ENCODE measurements around the gene NEDD4L. TPM values are rescaled to one million over a fixed set of nuclear protein-coding genes. Genes with fewer than 3 reads are reported as not detected.
"Not testable (repeated sequence)": the region's sequence is repeated elsewhere in the genome, so short reads cannot be mapped to it uniquely, and the experiment has no call there.

The NEDD4L gene
- total RNA-seq, 1 donor, result 31.5 TPM

DNA sequence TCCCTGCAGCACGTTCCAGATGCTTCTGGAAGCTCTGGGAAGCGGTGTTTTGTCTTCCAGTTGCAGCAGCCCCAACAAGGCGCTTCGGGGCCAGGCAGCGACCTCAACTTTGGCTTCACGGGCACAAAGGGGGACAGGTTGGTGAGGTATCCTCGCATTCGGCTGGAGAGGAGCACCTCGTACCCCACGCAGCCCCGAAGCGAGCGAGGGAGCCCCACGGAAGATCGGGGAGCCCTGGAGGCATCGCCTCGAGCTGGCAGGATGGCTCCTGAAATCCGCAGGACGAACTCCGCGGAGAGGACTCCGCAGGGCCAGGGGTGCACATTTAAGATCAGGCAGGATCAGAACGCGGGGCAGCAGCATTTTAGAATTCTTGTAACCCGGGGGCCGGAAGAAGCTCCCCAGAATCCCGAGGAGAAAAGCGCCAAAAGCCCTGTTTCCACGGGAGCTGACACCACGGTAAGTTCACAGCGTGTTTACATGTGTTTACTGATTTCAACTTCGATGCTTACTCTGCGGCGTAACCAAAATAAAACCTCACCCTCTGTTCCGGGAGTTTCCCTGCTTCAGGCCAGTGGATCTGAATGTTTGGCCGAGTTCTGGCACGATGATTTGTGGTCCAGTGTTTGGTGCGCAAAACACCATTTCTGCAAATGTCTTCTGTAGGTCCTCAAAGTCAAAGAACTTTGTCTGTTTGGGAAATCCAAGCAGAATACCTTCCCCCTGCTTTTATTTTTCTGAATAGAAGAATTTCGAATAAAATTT lies 212.5 kb downstream of the NEDD4L start:
- DNase-seq (ENCODE audit: low read depth), result no peak
- TF ChIP-seq, protein P1, sequence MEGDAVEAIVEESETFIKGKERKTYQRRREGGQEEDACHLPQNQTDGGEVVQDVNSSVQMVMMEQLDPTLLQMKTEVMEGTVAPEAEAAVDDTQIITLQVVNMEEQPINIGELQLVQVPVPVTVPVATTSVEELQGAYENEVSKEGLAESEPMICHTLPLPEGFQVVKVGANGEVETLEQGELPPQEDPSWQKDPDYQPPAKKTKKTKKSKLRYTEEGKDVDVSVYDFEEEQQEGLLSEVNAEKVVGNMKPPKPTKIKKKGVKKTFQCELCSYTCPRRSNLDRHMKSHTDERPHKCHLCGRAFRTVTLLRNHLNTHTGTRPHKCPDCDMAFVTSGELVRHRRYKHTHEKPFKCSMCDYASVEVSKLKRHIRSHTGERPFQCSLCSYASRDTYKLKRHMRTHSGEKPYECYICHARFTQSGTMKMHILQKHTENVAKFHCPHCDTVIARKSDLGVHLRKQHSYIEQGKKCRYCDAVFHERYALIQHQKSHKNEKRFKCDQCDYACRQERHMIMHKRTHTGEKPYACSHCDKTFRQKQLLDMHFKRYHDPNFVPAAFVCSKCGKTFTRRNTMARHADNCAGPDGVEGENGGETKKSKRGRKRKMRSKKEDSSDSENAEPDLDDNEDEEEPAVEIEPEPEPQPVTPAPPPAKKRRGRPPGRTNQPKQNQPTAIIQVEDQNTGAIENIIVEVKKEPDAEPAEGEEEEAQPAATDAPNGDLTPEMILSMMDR (IDR thresholded peaks at IDR 0.05; ENCODE audit: insufficient read depth, low read depth, low read length), result no peak
- H3K4me3 ChIP-seq (ENCODE audit: low read depth, low read length), result no peak overlapping the region

- TF ChIP-seq, protein P1 (IDR thresholded peaks at IDR 0.05; ENCODE audit: insufficient read depth, low read depth, low read length), result no peak
- H3K4me3 ChIP-seq (ENCODE audit: low read depth, low read length), result no peak overlapping the region
- peak; percentile 43 for DNase-seq (ENCODE audit: low read depth)
These were observed 213.4 kb downstream of the NEDD4L start for GRCh38 chr18:58257461-58257860.

- H3K4me3 ChIP-seq (ENCODE audit: low read depth, low read length), result no peak overlapping the region
- peak; percentile 37 for DNase-seq (ENCODE audit: low read depth)
- TF ChIP-seq, protein P1 (IDR thresholded peaks at IDR 0.05; ENCODE audit: insufficient read depth, low read depth, low read length), result no peak
These were observed 214.8 kb downstream of the NEDD4L start for GRCh38 chr18:58258692-58259342.

- TF ChIP-seq, protein P1 (IDR thresholded peaks at IDR 0.05; ENCODE audit: insufficient read depth, low read depth, low read length), result no peak
- DNase-seq (ENCODE audit: low read depth), result peak; percentile 58
- no peak overlapping the region for H3K4me3 ChIP-seq (ENCODE audit: low read depth, low read length)
These were observed 219.3 kb downstream of the NEDD4L start for GRCh38 chr18:58263055-58263957.

DNA sequence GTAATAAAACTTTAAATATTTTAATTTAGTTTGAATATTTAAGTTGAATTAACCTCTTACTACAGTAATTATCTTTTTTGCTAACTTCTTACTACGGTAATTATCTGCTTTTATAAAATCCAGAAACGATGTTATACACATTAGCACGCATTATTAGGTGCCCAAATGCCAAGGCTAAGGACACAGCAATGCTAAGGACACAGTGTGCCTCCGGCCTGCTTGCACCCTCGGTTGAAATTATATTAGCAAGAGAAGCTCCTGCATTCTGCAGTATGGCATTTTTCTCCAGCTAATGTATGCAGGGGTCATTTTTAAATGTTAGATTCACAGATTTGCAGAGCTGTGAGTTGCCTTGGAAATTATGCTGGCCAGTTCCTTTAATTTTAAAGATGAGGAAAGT lies 220.0 kb downstream of the NEDD4L start:
- DNase-seq (ENCODE audit: low read depth), result no peak
- TF ChIP-seq, protein P1 (IDR thresholded peaks at IDR 0.05; ENCODE audit: insufficient read depth, low read depth, low read length), result no peak
- no peak overlapping the region for H3K4me3 ChIP-seq (ENCODE audit: low read depth, low read length)

GRCh38 chr18:58264840-58265239 lies 220.8 kb downstream of the NEDD4L start:
- TF ChIP-seq, protein P1 (IDR thresholded peaks at IDR 0.05; ENCODE audit: insufficient read depth, low read depth, low read length), result no peak
- no peak for DNase-seq (ENCODE audit: low read depth)
- no peak overlapping the region for H3K4me3 ChIP-seq (ENCODE audit: low read depth, low read length)

DNA sequence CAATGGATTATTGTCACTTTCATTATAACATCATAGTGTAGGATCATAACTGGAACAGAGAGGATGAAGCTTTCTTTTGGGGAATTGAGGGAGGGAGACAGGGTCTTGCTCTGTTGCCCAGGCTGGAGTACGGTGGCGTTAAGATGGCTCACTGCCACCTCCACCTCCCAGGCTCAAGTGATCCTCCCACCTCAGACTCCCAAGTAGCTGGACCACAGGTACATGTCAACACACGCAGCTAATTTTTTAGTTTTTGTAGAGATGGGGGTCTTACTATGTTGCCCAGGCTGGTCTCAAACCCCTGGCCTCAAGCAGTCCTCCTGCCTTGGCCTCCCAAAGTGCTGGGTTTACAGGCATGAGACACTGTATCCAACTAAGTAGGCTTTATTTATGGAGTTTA lies 221.5 kb downstream of the NEDD4L start:
- DNase-seq (ENCODE audit: low read depth); H3K4me3 ChIP-seq (ENCODE audit: low read depth, low read length): not testable (repeated sequence)

All from fibroblast of villous mesenchyme (primary cell).